Islet precursor cell (in vitro differentiated cells): Measurements from ENCODE around the gene AFAP1.
"Not testable (repeated sequence)": the region's sequence is repeated elsewhere in the genome, so short reads cannot be mapped to it uniquely, and the experiment has no call there.

Source experiments
- DNase-seq: peaks from one replicate; pipeline ENCODE4 v3.0.0-alpha.2; 2018

AFAP1 gene

GRCh38 chr4:7944599-7945220 is 5.0 kb upstream of the AFAP1 start:
- no peak for DNase-seq

- not testable (repeated sequence) for DNase-seq
These were observed 4.0 kb upstream of the AFAP1 start for GRCh38 chr4:7943688-7944087.

GRCh38 chr4:7943211-7943610 is 3.5 kb upstream of the AFAP1 start:
- DNase-seq, result no peak

- DNase-seq, result no peak
These were observed 2.4 kb upstream of the AFAP1 start for GRCh38 chr4:7941965-7942496.

- peak; percentile 94 for DNase-seq
These were observed 1.7 kb upstream of the AFAP1 start for GRCh38 chr4:7941111-7941964.

- DNase-seq, result peak; percentile 68
These were observed 868 bp downstream of the AFAP1 start for GRCh38 chr4:7938609-7939376.

- DNase-seq, result no peak
These were observed 1.4 kb downstream of the AFAP1 start for GRCh38 chr4:7938266-7938608.

GRCh38 chr4:7937006-7937405 is 2.7 kb downstream of the AFAP1 start:
- no peak for DNase-seq

- peak; percentile 84 for DNase-seq
These were observed 5.8 kb downstream of the AFAP1 start for GRCh38 chr4:7933651-7934510.

GRCh38 chr4:7932287-7932686 is 7.4 kb downstream of the AFAP1 start:
- DNase-seq, result no peak

GRCh38 chr4:7929118-7929951 is 10.3 kb downstream of the AFAP1 start:
- peak; percentile 88 for DNase-seq

GRCh38 chr4:7928711-7929110 is 10.9 kb downstream of the AFAP1 start:
- DNase-seq, result peak; percentile 37

GRCh38 chr4:7926822-7927221 is 12.8 kb downstream of the AFAP1 start:
- DNase-seq, result no peak

- DNase-seq, result no peak
These were observed 15.1 kb downstream of the AFAP1 start for GRCh38 chr4:7924570-7924969.

- no peak for DNase-seq
These were observed 15.5 kb downstream of the AFAP1 start for GRCh38 chr4:7924163-7924562.

- DNase-seq, result no peak
These were observed 17.2 kb downstream of the AFAP1 start for GRCh38 chr4:7922466-7922865.

- peak; percentile 75 for DNase-seq
These were observed 20.7 kb downstream of the AFAP1 start for GRCh38 chr4:7918981-7919380.

GRCh38 chr4:7918187-7918586 is 21.5 kb downstream of the AFAP1 start:
- DNase-seq, result not testable (repeated sequence)

GRCh38 chr4:7917669-7918068 is 22.0 kb downstream of the AFAP1 start:
- DNase-seq, result peak; percentile 71

- DNase-seq, result peak; percentile 43
These were observed 23.8 kb downstream of the AFAP1 start for GRCh38 chr4:7915875-7916242.

GRCh38 chr4:7912826-7913225 is 26.8 kb downstream of the AFAP1 start:
- DNase-seq, result peak; percentile 22
